Measurements from ENCODE around the gene PEF1.

- no peak for TF ChIP-seq EP300 (IDR thresholded peaks at IDR 0.05)
- TF ChIP-seq CTCF (IDR thresholded peaks at IDR 0.05) = no peak
Observed at GRCh38 chr1:31665234-31665878, 20.7 kb upstream of the PEF1 start.

Measured in suprapubic skin (tissue), 3 donors.